Measurements from ENCODE around the gene BAZ2B. TPM values are rescaled to one million over a fixed set of nuclear protein-coding genes. Genes with fewer than 3 reads are reported as not detected.

The BAZ2B gene
- total RNA-seq, 2 experiments from 2014 or later = 17.9 to 18.5 TPM

- Mint-ChIP-seq H3K36me3 (ENCODE audit: low read depth) (no peaks in the 10 kb centered on the region), H3K4me3 (no peak overlapping the region), H3K9me3 (no peaks in the 10 kb centered on the region), H3K27me3 (peaks cover 4% of the 10 kb centered on the region), H3K4me1 (ENCODE audit: low read depth) (no peaks in the 10 kb centered on the region), H3K27ac (no peak overlapping the region)
- TF ChIP-seq CTCF (IDR thresholded peaks at IDR 0.05) = no peak
- intact Hi-C loops (cut with DNase I, micrococcal nuclease) = no loop called here
- no peaks in the 10 kb centered on the region for H3K9me3 ChIP-seq (ENCODE audit: control insufficient read depth in 1 of 2, insufficient read depth in 1 of 2, low read length in 2 of 2)
- ChIA-PET POLR2A (no interaction called here), CTCF (interaction anchor here (1.3 kb wide), 1 partner anchor 10 kb away, joined by 4 read pairs; no protein-coding TSS in a partner anchor)
- no peak for DNase-seq
- no peaks in the 10 kb centered on the region for H3K4me1 ChIP-seq (ENCODE audit: insufficient read depth, low read length)
- H3K27me3 ChIP-seq (ENCODE audit: control insufficient read depth in 1 of 2, insufficient read depth in 2 of 2, low read length in 2 of 2) = no peaks in the 10 kb centered on the region
- ATAC-seq (ENCODE audit: poor library complexity) = no peak
- no peak overlapping the region for H3K4me3 ChIP-seq (ENCODE audit: low read length)
- no peaks in the 10 kb centered on the region for H3K36me3 ChIP-seq (ENCODE audit: insufficient read depth, low read length)
- H3K27ac ChIP-seq (ENCODE audit: low read depth in 1 of 2, low read length in 2 of 2) = no peak overlapping the region
Observed at GRCh38 chr2:159297042-159297707, 319.2 kb downstream of the BAZ2B start.

DNA sequence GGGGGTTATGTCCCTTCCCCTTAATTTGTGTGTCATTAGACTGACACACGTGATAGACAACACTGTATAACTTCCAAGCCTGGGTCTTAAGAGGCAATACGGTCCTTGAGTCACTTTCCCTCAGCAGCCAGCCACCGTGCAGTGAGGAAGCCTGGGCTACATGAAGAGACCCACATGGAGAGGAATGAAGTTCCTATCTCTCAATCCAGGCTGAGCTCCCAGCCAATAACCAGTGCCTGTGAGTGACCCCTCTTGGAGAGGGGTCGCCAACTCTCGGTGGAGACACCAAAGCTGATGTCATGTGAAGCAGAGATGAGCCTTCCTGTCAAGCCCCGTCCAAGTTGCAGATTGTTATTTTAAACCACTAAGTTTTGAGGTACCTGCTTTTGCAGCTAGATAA is 324.2 kb downstream of the BAZ2B start:
- Histone ChIP-seq H3K4me3 (ENCODE audit: low read length) (no peak overlapping the region), H3K27ac (ENCODE audit: low read depth in 1 of 2, low read length in 2 of 2) (no peak overlapping the region), H3K4me1 (ENCODE audit: insufficient read depth, low read length) (peaks cover 9% of the 10 kb centered on the region), H3K9me3 (ENCODE audit: control insufficient read depth in 1 of 2, insufficient read depth in 1 of 2, low read length in 2 of 2) (no peaks in the 10 kb centered on the region), H3K27me3 (ENCODE audit: control insufficient read depth in 1 of 2, insufficient read depth in 2 of 2, low read length in 2 of 2) (no peaks in the 10 kb centered on the region), H3K36me3 (ENCODE audit: insufficient read depth, low read length) (no peaks in the 10 kb centered on the region)
- ATAC-seq (ENCODE audit: poor library complexity) = no peak
- Mint-ChIP-seq H3K27ac (no peak overlapping the region), H3K4me1 (ENCODE audit: low read depth) (peaks cover 21% of the 10 kb centered on the region), H3K36me3 (ENCODE audit: low read depth) (no peaks in the 10 kb centered on the region), H3K4me3 (no peak overlapping the region), H3K9me3 (no peaks in the 10 kb centered on the region), H3K27me3 (no peaks in the 10 kb centered on the region)
- no peak for DNase-seq
- CTCF ChIA-PET = no interaction called here
- no peak for TF ChIP-seq CTCF (IDR thresholded peaks at IDR 0.05)
- intact Hi-C loops (cut with DNase I, micrococcal nuclease) = no loop called here
- POLR2A ChIA-PET = no interaction called here

GRCh38 chr2:159290289-159290907 is 325.9 kb downstream of the BAZ2B start:
- Histone ChIP-seq H3K4me1 (ENCODE audit: insufficient read depth, low read length) (peaks cover 23% of the 10 kb centered on the region), H3K36me3 (ENCODE audit: insufficient read depth, low read length) (no peaks in the 10 kb centered on the region), H3K9me3 (ENCODE audit: control insufficient read depth in 1 of 2, insufficient read depth in 1 of 2, low read length in 2 of 2) (no peaks in the 10 kb centered on the region), H3K4me3 (ENCODE audit: low read length) (no peak overlapping the region), H3K27ac (ENCODE audit: low read depth in 1 of 2, low read length in 2 of 2) (no peak overlapping the region), H3K27me3 (ENCODE audit: control insufficient read depth in 1 of 2, insufficient read depth in 2 of 2, low read length in 2 of 2) (no peaks in the 10 kb centered on the region)
- peak overlapping the region; percentile 50 for H3K4me3 Mint-ChIP-seq
- peaks cover 31% of the 10 kb centered on the region for H3K4me1 Mint-ChIP-seq (ENCODE audit: low read depth)
- H3K27ac Mint-ChIP-seq = peak overlapping the region; percentile 74
- H3K36me3 Mint-ChIP-seq (ENCODE audit: low read depth) = no peaks in the 10 kb centered on the region
- TF ChIP-seq CTCF (IDR thresholded peaks at IDR 0.05) = no peak
- H3K9me3 Mint-ChIP-seq = no peaks in the 10 kb centered on the region
- CTCF ChIA-PET = no interaction called here
- ATAC-seq (ENCODE audit: poor library complexity) = no peak
- intact Hi-C loops (cut with DNase I, micrococcal nuclease) = no loop called here
- DNase-seq = peak in 4 of 14 experiments; percentile 33 to 71 (median 50)
- no peaks in the 10 kb centered on the region for H3K27me3 Mint-ChIP-seq
- POLR2A ChIA-PET = interaction anchor here (0.8 kb wide), 1 partner anchor 422 kb away, joined by 3 read pairs; the partner anchor contains the start of gene MARCHF7
